ENCODE measurements around the gene NSD1.

NSD1 gene

DNA sequence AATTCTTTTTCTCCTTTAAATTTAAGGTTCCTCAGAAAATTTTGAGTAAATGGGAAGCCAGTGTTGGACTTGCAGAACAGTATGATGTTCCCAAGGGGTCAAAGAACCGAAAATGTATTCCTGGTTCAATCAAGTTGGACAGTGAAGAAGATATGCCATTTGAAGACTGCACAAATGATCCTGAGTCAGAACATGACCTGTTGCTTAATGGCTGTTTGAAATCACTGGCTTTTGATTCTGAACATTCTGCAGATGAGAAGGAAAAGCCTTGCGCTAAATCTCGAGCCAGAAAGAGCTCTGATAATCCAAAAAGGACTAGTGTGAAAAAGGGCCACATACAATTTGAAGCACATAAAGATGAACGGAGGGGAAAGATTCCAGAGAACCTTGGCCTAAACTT is 76.0 kb downstream of the NSD1 start:
- H3K4me3 ChIP-seq (ENCODE audit: low read depth, low read length), result no peak overlapping the region
- no peaks in the 10 kb centered on the region for H3K4me1 ChIP-seq (ENCODE audit: control insufficient read depth, insufficient read depth, low read length)
- H3K27me3 ChIP-seq (ENCODE audit: control insufficient read depth, insufficient read depth, low read length), result no peaks in the 10 kb centered on the region
- H3K27ac ChIP-seq (ENCODE audit: low read depth, low read length), result no peak overlapping the region
- H3K9ac ChIP-seq (ENCODE audit: low read depth, low read length), result no peak overlapping the region
- H3K9me3 ChIP-seq (ENCODE audit: control insufficient read depth, insufficient read depth, low read length), result no peaks in the 10 kb centered on the region
- H3K36me3 ChIP-seq (ENCODE audit: control insufficient read depth, insufficient read depth, low read length), result peaks cover 90% of the 10 kb centered on the region

DNA sequence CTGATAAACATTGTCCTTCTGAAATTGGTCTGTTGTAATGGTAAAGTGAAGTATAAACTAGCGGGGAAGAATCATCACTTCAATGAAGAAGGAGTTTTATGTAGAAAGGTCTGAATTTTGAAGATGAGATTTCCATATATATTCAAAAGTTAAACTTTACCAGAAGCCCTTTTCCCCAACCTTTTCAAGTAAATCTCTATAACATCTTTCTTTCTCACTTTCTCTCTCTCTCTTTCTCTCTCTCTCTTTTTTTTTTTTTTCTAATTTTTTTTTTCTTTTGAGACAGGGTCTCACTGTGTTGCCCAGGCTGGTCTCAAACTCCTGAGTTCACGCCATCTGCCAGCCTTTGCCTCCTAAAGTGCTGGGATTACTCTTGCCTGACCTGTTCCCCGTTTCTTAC is 78.7 kb downstream of the NSD1 start:
- Histone ChIP-seq H3K9me3 (ENCODE audit: control insufficient read depth, insufficient read depth, low read length) (no peaks in the 10 kb centered on the region), H3K9ac (ENCODE audit: low read depth, low read length) (no peak overlapping the region), H3K27me3 (ENCODE audit: control insufficient read depth, insufficient read depth, low read length) (no peaks in the 10 kb centered on the region), H3K36me3 (ENCODE audit: control insufficient read depth, insufficient read depth, low read length) (peaks cover 90% of the 10 kb centered on the region), H3K4me3 (ENCODE audit: low read depth, low read length) (no peak overlapping the region), H3K27ac (ENCODE audit: low read depth, low read length) (no peak overlapping the region), H3K4me1 (ENCODE audit: control insufficient read depth, insufficient read depth, low read length) (no peaks in the 10 kb centered on the region)

DNA sequence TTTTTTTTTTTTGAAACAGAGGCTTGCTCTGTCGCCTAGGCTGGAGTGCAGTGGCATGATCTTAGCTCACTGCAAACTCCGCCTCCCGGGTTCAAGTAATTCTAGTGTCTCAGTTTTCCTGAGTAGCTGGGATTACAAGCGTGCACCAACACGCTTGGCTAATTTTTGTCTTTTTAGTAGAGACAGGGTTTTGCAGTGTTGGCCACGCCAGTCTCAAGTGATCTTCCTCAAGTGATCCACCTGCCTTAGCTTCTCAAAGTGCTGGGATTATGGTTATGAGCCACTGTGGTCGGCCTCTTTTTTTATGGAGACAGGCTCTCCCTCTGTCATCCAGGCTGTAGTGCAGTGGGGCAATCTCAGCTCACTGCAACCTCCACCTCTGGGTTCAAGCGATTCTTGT is 87.0 kb downstream of the NSD1 start:
- no peak overlapping the region for H3K9ac ChIP-seq (ENCODE audit: low read depth, low read length)
- H3K27me3 ChIP-seq (ENCODE audit: control insufficient read depth, insufficient read depth, low read length), result no peaks in the 10 kb centered on the region
- H3K4me3 ChIP-seq (ENCODE audit: low read depth, low read length), result no peak overlapping the region
- no peaks in the 10 kb centered on the region for H3K4me1 ChIP-seq (ENCODE audit: control insufficient read depth, insufficient read depth, low read length)
- peaks cover 39% of the 10 kb centered on the region for H3K36me3 ChIP-seq (ENCODE audit: control insufficient read depth, insufficient read depth, low read length)
- no peak overlapping the region for H3K27ac ChIP-seq (ENCODE audit: low read depth, low read length)
- no peaks in the 10 kb centered on the region for H3K9me3 ChIP-seq (ENCODE audit: control insufficient read depth, insufficient read depth, low read length)

DNA sequence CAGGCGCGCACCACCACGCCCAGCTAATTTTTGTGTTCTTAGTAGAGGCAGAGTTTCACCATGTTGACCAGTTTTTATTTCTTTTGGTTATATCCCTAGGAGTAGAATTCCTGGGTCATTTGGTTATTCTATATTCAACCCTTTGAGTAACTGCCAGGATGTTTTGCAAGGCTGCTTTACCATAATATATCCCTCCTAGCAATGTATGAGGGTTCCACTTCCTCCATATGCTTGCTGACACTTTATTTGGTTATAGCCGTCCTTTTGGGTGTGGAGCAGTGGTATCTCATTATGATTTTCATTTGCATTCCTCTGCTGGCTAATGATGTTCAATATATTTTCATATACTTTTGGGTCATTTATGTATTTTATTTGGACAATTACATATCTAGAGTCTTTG is 88.7 kb downstream of the NSD1 start:
- Histone ChIP-seq H3K4me3 (ENCODE audit: low read depth, low read length) (no peak overlapping the region), H3K4me1 (ENCODE audit: control insufficient read depth, insufficient read depth, low read length) (no peaks in the 10 kb centered on the region), H3K27me3 (ENCODE audit: control insufficient read depth, insufficient read depth, low read length) (no peaks in the 10 kb centered on the region), H3K9me3 (ENCODE audit: control insufficient read depth, insufficient read depth, low read length) (no peaks in the 10 kb centered on the region), H3K9ac (ENCODE audit: low read depth, low read length) (no peak overlapping the region), H3K36me3 (ENCODE audit: control insufficient read depth, insufficient read depth, low read length) (peaks cover 28% of the 10 kb centered on the region), H3K27ac (ENCODE audit: low read depth, low read length) (no peak overlapping the region)

DNA sequence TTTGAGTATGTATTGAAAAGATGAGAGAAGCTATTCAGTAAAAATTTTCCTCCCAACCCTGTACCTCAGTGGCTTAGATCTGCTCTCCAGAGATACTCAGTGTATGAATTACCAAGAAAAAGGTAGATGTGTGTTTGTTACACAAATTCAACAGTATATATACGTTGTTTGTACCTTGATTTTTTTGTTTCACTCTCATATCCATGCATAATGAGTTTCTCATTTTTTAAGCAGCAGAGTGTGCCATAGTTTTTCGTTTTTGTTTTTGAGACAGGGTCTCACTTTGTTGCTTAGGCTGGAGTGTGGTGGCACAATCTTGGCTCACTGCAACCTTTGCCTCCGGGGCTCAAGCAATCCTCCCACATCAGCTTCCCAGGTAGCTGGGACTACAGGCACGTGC is 92.2 kb downstream of the NSD1 start:
- Histone ChIP-seq H3K9ac (ENCODE audit: low read depth, low read length) (no peak overlapping the region), H3K4me3 (ENCODE audit: low read depth, low read length) (no peak overlapping the region), H3K27ac (ENCODE audit: low read depth, low read length) (no peak overlapping the region), H3K9me3 (ENCODE audit: control insufficient read depth, insufficient read depth, low read length) (no peaks in the 10 kb centered on the region), H3K36me3 (ENCODE audit: control insufficient read depth, insufficient read depth, low read length) (peaks cover 32% of the 10 kb centered on the region), H3K4me1 (ENCODE audit: control insufficient read depth, insufficient read depth, low read length) (no peaks in the 10 kb centered on the region; the same call in 1 of the 2 replicates), H3K27me3 (ENCODE audit: control insufficient read depth, insufficient read depth, low read length) (no peaks in the 10 kb centered on the region)

DNA sequence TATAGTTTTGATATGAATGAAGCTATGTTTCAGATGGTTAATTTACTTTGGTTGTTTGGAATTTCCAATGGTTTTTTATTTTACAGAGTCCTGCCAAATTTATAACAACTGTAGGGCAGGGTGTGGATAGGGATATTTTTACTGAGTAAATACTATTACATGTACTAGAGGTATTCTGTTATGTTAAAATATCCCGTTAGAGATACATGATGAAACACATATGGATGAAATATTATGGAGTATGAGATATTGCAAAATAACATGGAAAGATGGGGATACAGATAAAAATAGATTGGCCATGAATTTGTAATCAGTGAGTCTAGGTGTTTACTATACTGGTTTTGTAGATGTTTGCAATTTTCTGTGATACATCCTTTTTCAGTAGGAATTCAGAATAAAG is 93.3 kb downstream of the NSD1 start:
- Histone ChIP-seq H3K27ac (ENCODE audit: low read depth, low read length) (no peak overlapping the region), H3K36me3 (ENCODE audit: control insufficient read depth, insufficient read depth, low read length) (peaks cover 38% of the 10 kb centered on the region), H3K9me3 (ENCODE audit: control insufficient read depth, insufficient read depth, low read length) (no peaks in the 10 kb centered on the region), H3K9ac (ENCODE audit: low read depth, low read length) (no peak overlapping the region), H3K4me3 (ENCODE audit: low read depth, low read length) (no peak overlapping the region), H3K4me1 (ENCODE audit: control insufficient read depth, insufficient read depth, low read length) (no peaks in the 10 kb centered on the region; the same call in 1 of the 2 replicates), H3K27me3 (ENCODE audit: control insufficient read depth, insufficient read depth, low read length) (no peaks in the 10 kb centered on the region)

DNA sequence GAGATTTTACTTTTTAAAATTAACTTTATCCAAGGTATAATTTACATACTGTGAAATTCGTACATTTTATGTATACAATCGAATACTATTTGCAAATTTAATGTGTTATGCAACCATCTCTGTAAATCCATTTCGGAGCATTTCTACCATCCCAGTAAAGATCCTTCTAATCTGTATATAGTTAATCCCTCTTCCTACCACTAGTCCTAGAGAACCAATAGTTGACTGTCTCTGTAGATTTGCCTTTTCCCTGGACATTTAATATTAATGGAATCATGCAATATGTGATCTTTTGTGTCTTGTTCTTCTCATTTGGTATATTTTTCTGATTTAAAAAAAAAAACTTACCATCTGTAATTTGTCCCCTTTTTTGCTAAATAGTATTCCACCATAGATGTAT is 95.2 kb downstream of the NSD1 start:
- Histone ChIP-seq H3K27ac (ENCODE audit: low read depth, low read length) (no peak overlapping the region), H3K9me3 (ENCODE audit: control insufficient read depth, insufficient read depth, low read length) (no peaks in the 10 kb centered on the region), H3K4me3 (ENCODE audit: low read depth, low read length) (no peak overlapping the region), H3K9ac (ENCODE audit: low read depth, low read length) (no peak overlapping the region), H3K4me1 (ENCODE audit: control insufficient read depth, insufficient read depth, low read length) (no peaks in the 10 kb centered on the region; the same call in 1 of the 2 replicates), H3K27me3 (ENCODE audit: control insufficient read depth, insufficient read depth, low read length) (no peaks in the 10 kb centered on the region), H3K36me3 (ENCODE audit: control insufficient read depth, insufficient read depth, low read length) (peaks cover 50% of the 10 kb centered on the region)

DNA sequence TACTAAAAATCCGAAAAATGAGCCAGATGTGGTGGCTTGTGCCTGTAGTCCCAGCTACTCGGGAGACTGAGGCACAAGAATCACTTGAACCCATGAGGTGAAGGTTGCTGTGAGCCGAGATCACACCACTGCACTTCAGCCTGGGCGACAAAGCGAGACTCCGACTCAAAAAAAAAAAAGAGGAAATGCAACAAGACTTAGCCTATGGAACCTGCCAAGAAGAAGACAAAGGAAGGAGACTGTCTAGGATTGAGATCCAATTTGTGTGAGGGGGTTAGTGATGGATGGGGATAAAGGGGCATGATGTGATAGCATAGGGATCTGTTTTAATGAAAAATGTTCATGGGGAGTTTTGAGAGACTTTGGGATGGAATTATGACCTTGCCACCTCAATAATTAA is 97.1 kb downstream of the NSD1 start:
- no peaks in the 10 kb centered on the region for H3K9me3 ChIP-seq (ENCODE audit: control insufficient read depth, insufficient read depth, low read length)
- H3K27ac ChIP-seq (ENCODE audit: low read depth, low read length), result no peak overlapping the region
- H3K4me1 ChIP-seq (ENCODE audit: control insufficient read depth, insufficient read depth, low read length), result no peaks in the 10 kb centered on the region; the same call in 1 of the 2 replicates
- no peak overlapping the region for H3K9ac ChIP-seq (ENCODE audit: low read depth, low read length)
- H3K4me3 ChIP-seq (ENCODE audit: low read depth, low read length), result no peak overlapping the region
- H3K36me3 ChIP-seq (ENCODE audit: control insufficient read depth, insufficient read depth, low read length), result peaks cover 48% of the 10 kb centered on the region
- no peaks in the 10 kb centered on the region for H3K27me3 ChIP-seq (ENCODE audit: control insufficient read depth, insufficient read depth, low read length)

DNA sequence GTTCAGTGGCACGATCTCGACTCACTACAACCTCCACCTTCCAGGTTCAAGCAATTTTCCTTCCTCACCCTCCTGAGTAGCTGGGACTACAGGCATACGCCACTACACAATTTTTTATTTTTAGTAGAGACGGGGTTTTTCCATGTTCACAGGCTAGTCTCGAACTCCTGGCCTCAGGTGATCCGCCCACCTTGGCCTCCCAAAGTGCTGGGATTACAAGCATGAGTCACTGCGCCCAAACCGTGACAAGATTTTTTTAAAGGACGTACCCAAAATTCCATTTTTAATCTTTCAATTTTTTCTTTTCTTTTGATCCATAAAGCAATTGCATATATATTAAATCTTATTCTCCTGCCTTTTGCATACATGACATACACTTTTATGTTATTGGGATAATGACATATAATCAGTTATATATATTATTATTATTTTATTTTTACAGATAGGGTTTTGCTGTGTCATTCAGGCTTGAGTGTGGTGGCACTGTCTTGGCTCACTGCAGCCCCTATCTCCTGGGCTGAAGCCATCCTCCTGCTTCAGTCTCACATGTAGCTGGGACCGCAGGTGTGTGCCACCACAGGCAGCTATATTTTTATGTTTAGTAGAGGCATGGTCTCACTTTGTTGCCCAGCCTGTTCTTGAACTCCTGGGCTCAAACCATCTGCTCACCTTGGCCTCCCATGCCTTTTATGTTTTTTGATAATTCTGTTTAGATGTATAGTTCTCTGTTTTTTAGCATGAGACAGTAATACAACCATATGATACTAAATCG is 98.1 kb downstream of the NSD1 start:
- peaks cover 55% of the 10 kb centered on the region for H3K36me3 ChIP-seq (ENCODE audit: control insufficient read depth, insufficient read depth, low read length)
- H3K27ac ChIP-seq (ENCODE audit: low read depth, low read length), result no peak overlapping the region
- no peak overlapping the region for H3K9ac ChIP-seq (ENCODE audit: low read depth, low read length)
- no peaks in the 10 kb centered on the region; the same call in 1 of the 2 replicates for H3K4me1 ChIP-seq (ENCODE audit: control insufficient read depth, insufficient read depth, low read length)
- no peaks in the 10 kb centered on the region for H3K27me3 ChIP-seq (ENCODE audit: control insufficient read depth, insufficient read depth, low read length)
- H3K4me3 ChIP-seq (ENCODE audit: low read depth, low read length), result no peak overlapping the region
- no peaks in the 10 kb centered on the region for H3K9me3 ChIP-seq (ENCODE audit: control insufficient read depth, insufficient read depth, low read length)

DNA sequence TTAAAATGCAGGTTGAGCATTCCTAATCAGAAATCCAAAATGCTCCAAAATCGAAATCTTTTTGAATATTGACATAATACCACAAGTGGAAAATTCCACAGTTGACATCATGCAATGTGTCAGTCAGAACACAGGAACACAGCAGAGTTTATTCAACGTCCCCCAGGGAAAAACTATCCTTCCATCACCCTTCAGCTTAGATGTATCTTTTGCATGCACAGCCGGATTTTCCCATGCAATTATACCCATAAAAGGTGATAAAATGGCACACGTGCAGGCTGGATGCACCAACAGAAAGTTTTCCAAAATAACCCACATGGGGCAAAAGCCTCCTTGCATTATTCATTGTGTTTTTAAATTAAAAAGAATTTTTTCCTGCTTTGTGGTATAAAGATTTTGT is 98.8 kb downstream of the NSD1 start:
- Histone ChIP-seq H3K4me3 (ENCODE audit: low read depth, low read length) (no peak overlapping the region), H3K9ac (ENCODE audit: low read depth, low read length) (no peak overlapping the region), H3K36me3 (ENCODE audit: control insufficient read depth, insufficient read depth, low read length) (peaks cover 61% of the 10 kb centered on the region), H3K27me3 (ENCODE audit: control insufficient read depth, insufficient read depth, low read length) (no peaks in the 10 kb centered on the region), H3K4me1 (ENCODE audit: control insufficient read depth, insufficient read depth, low read length) (no peaks in the 10 kb centered on the region; the same call in 1 of the 2 replicates), H3K9me3 (ENCODE audit: control insufficient read depth, insufficient read depth, low read length) (no peaks in the 10 kb centered on the region), H3K27ac (ENCODE audit: low read depth, low read length) (no peak overlapping the region)

DNA sequence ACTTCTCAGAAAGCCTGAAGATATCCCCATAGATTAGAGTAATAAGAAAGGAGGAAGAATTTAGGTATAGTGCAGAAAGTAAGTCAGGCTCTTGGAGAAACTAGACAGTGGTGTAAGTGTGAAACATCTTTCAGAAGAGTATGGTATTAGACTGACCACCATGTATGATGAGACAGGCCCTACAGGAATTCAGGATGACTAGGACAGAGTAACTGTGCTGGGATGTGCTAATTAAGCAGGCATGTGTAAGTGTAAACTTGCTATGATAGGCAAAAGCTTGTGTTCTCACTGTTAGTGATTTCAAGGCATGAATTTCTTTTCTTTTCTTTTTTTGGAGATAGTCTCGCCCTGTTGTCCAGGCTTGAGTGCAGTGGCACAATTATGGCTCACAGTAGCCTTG is 99.2 kb downstream of the NSD1 start:
- no peak overlapping the region for H3K4me3 ChIP-seq (ENCODE audit: low read depth, low read length)
- H3K27ac ChIP-seq (ENCODE audit: low read depth, low read length), result no peak overlapping the region
- no peaks in the 10 kb centered on the region for H3K9me3 ChIP-seq (ENCODE audit: control insufficient read depth, insufficient read depth, low read length)
- no peaks in the 10 kb centered on the region; the same call in 1 of the 2 replicates for H3K4me1 ChIP-seq (ENCODE audit: control insufficient read depth, insufficient read depth, low read length)
- no peak overlapping the region for H3K9ac ChIP-seq (ENCODE audit: low read depth, low read length)
- H3K27me3 ChIP-seq (ENCODE audit: control insufficient read depth, insufficient read depth, low read length), result no peaks in the 10 kb centered on the region
- peaks cover 64% of the 10 kb centered on the region for H3K36me3 ChIP-seq (ENCODE audit: control insufficient read depth, insufficient read depth, low read length)

All from HUES48 (cell line).